Kidney (tissue), 14 donors: ENCODE data around the gene THBD. TPM values are rescaled to one million over a fixed set of nuclear protein-coding genes. Genes with fewer than 3 reads are reported as not detected.

Experiments
- DNase-seq, 5 donors: peaks; one replicate each; pipeline ENCODE4 v3.0.0-alpha.2; 2013 to 2020
- FAIRE-seq: peaks from 2 replicates; lab custom pipeline; 2012; peaks lifted over from hg19 to GRCh38; lab: Jason Lieb, UNC
- H3K27ac ChIP-seq, 2 donors: one replicate each; pipeline ENCODE4 v1.7.0; 2013; ENCODE audit warnings: low read depth in 2 of 2, low read length in 2 of 2, inconsistent platforms in 1 of 2
- H3K27me3 ChIP-seq: one replicate; pipeline ENCODE4 v1.7.1; 2013; ENCODE audit warnings: low read length, inconsistent platforms; ENCODE audit not compliant: control insufficient read depth, insufficient read depth
- H3K36me3 ChIP-seq, 3 donors: one replicate each; pipeline versions ENCODE4 v1.7.0 to v1.7.1; 2013; ENCODE audit warnings: low read length in 3 of 3, control low read depth in 1 of 3, inconsistent platforms in 1 of 3; ENCODE audit not compliant: insufficient read depth in 3 of 3, control insufficient read depth in 2 of 3
- H3K4me1 ChIP-seq, 3 donors: one replicate each; pipeline versions ENCODE4 v1.7.0 to v1.7.1; 2013; ENCODE audit warnings: low read length in 3 of 3, inconsistent platforms in 1 of 3, low read depth in 1 of 3; ENCODE audit not compliant: control insufficient read depth in 2 of 3, insufficient read depth in 2 of 3
- H3K4me3 ChIP-seq, 3 donors: one replicate each; pipeline versions ENCODE4 v1.7.0 to v1.8.1; 2013; ENCODE audit warnings: low read length in 3 of 3, control low read depth in 1 of 3, inconsistent platforms in 1 of 3
- H3K9ac ChIP-seq, 3 donors: one replicate each; pipeline versions ENCODE4 v1.7.0 to v1.7.1; 2013; ENCODE audit warnings: low read length in 3 of 3, control low read depth in 1 of 3, inconsistent platforms in 1 of 3
- H3K9me3 ChIP-seq, 3 donors: one replicate each; pipeline versions ENCODE4 v1.7.0 to v1.7.1; 2013; ENCODE audit warnings: low read length in 3 of 3, control low read depth in 1 of 3, inconsistent platforms in 1 of 3; ENCODE audit not compliant: control insufficient read depth in 2 of 3, insufficient read depth in 1 of 3
- intact Hi-C: fragments of 100-400 bp; cut with DNase I; formaldehyde crosslinking; loops from one replicate; pipeline ENCODE4 v1.11.1; 2022
- polyA plus RNA-seq: library from polyadenylated mRNA; stranded (reverse); fragments of 350-450 nt; fragmentation: Illumina TruSeq; extraction: RNeasy Lipid Tissue Mini Kit (QIAGEN cat#74804); gene quantifications from one replicate; pipeline ENCODE4 v1.2.3, GENCODE V29; 2014; ENCODE audit warnings: low read depth, low replicate concordance; ENCODE audit not compliant: insufficient read depth
- total RNA-seq: library from RNA; stranded (reverse); fragmentation: NEBNext Ultra II Directional; extraction: Animal tissue kit (Norgen Biotek cat#: 25700); gene quantifications from one replicate; pipeline ENCODE4 v1.2.1, GENCODE V29; 2021
- TF ChIP-seq, protein P1 (sequence below): IDR thresholded peaks from 3 replicates; pipeline ENCODE4 v1.5.1; 2012; ENCODE audit warnings: mild to moderate bottlenecking, moderate library complexity, borderline replicate concordance; ENCODE audit not compliant: insufficient read depth; ENCODE audit errors: extremely low read depth
- donor health status: control.
- donor health status: control.
- donor health status: control.
- donor health status: control.
- donor health status: control.
- donor health status: DM: yes; HTN: yes; CAD: no.
- donor health status: Normal renal cell carcinoma (clear cell type).

The THBD gene
- total and polyA plus RNA-seq, 2 donors from 2014 or later = 9.7 to 48.1 TPM

DNA sequence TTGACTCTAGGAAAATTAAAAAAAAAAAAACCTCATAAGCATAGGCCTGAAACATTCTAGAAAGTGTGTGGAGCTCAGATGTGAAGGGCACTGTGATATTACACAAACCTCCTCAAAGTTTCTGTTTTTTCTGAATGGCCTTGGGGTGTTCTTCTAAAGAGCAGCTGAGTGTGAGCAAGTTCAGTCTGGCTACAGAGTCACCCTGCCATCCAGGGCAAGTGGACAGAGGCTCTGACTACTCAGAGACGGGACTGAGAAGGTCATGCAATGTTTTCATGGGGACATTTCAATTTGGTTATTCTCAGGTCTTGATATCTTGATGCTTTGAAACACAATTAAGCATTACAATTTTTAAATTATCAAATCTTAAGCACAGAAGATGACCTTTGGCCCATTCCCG lies 51.0 kb downstream of the THBD start:
- no peak overlapping the region for H3K27ac ChIP-seq
- DNase-seq (no peak), FAIRE-seq (no peak)
- no peaks in the 10 kb centered on the region for H3K36me3 ChIP-seq
- no peak overlapping the region for H3K9ac ChIP-seq
- intact Hi-C loops = no loop called here
- no peaks in the 10 kb centered on the region for H3K4me1 ChIP-seq
- TF ChIP-seq, protein P1, sequence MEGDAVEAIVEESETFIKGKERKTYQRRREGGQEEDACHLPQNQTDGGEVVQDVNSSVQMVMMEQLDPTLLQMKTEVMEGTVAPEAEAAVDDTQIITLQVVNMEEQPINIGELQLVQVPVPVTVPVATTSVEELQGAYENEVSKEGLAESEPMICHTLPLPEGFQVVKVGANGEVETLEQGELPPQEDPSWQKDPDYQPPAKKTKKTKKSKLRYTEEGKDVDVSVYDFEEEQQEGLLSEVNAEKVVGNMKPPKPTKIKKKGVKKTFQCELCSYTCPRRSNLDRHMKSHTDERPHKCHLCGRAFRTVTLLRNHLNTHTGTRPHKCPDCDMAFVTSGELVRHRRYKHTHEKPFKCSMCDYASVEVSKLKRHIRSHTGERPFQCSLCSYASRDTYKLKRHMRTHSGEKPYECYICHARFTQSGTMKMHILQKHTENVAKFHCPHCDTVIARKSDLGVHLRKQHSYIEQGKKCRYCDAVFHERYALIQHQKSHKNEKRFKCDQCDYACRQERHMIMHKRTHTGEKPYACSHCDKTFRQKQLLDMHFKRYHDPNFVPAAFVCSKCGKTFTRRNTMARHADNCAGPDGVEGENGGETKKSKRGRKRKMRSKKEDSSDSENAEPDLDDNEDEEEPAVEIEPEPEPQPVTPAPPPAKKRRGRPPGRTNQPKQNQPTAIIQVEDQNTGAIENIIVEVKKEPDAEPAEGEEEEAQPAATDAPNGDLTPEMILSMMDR = no peak
- no peak overlapping the region for H3K4me3 ChIP-seq
- H3K9me3 ChIP-seq = peaks cover 0 to 2% (median 0%) of the 10 kb centered on the region in 3 donors
- no peaks in the 10 kb centered on the region for H3K27me3 ChIP-seq

GRCh38 chr20:22995923-22996322 lies 53.5 kb downstream of the THBD start:
- FAIRE-seq = no peak
- TF ChIP-seq, protein P1 = no peak

More at GRCh38 chr20:22995923-22996322, 53.5 kb downstream of the THBD start:
- Histone ChIP-seq H3K4me1 (no peaks in the 10 kb centered on the region), H3K36me3 (no peaks in the 10 kb centered on the region), H3K27me3 (no peaks in the 10 kb centered on the region), H3K27ac (no peak overlapping the region), H3K9ac (no peak overlapping the region), H3K9me3 (peaks cover 0 to 2% (median 0%) of the 10 kb centered on the region in 3 donors), H3K4me3 (no peak overlapping the region)
- no peak for DNase-seq
- intact Hi-C loops = no loop called here

Other genes starting within 250 kb of the THBD start
- gene SSTR4, start 14.4 kb downstream of the THBD start, total RNA-seq = not detected
- not detected for gene SSTR4, start 14.4 kb downstream of the THBD start, polyA plus RNA-seq
- gene CD93, start 36.7 kb upstream of the THBD start, total RNA-seq = 104 TPM
- gene CD93, start 36.7 kb upstream of the THBD start, polyA plus RNA-seq = 9.9 TPM